ENCODE results near the gene PEX12. TPM values are rescaled to one million over a fixed set of nuclear protein-coding genes. Genes with fewer than 3 reads are reported as not detected.
A peak's percentile ranks its signal among the peaks of the same experiment; 100 is the strongest.

PEX12 gene
- polyA plus RNA-seq, 2 of the 4 experiments (the other 2 are of a cell fraction): 4.7 to 11.2 TPM

GRCh38 chr17:35548208-35548810 lies 30.1 kb downstream of the PEX12 start:
- no peak for DNase-seq (ENCODE audit: low read depth in 1 of 2, low spot score in 1 of 2)
- Histone ChIP-seq H3K27ac (no peak overlapping the region), H3K4me3 (no peak overlapping the region), H3K4me1 (no peaks in the 10 kb centered on the region), H3K4me2 (no peak overlapping the region), H3K9me3 (no peaks in the 10 kb centered on the region)
- CTCF ChIA-PET: interaction anchor here (0.6 to 7.1 kb wide), 5 partner anchors 10 to 216 kb away, joined by 3 to 37 read pairs (median 3); partner anchors contain the start of gene SLFN12L
- POLR2A ChIA-PET: no interaction called here
- TF ChIP-seq MYC (IDR thresholded peaks at IDR 0.05; ENCODE audit: borderline replicate concordance, low read length): no peak
- no peak for TF ChIP-seq CHD4 (IDR thresholded peaks at IDR 0.05; ENCODE audit: borderline replicate concordance)
- TF ChIP-seq, protein P1, sequence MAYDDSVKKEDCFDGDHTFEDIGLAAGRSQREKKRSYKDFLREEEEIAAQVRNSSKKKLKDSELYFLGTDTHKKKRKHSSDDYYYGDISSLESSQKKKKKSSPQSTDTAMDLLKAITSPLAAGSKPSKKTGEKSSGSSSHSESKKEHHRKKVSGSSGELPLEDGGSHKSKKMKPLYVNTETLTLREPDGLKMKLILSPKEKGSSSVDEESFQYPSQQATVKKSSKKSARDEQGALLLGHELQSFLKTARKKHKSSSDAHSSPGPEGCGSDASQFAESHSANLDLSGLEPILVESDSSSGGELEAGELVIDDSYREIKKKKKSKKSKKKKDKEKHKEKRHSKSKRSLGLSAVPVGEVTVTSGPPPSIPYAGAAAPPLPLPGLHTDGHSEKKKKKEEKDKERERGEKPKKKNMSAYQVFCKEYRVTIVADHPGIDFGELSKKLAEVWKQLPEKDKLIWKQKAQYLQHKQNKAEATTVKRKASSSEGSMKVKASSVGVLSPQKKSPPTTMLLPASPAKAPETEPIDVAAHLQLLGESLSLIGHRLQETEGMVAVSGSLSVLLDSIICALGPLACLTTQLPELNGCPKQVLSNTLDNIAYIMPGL (CRISPR knock-in tag; IDR thresholded peaks at IDR 0.05; ENCODE audit: borderline replicate concordance): no peak
- peak; percentile 14 to 32; a peak in 1 of 6 replicates for ATAC-seq
- WGBS (ENCODE audit: missing lambda C conversion rate): 26% methylated on average over 8 of the region's 8 CpGs
- no peak for FAIRE-seq

- no peak overlapping the region for H3K4me2 ChIP-seq
- CTCF ChIA-PET: interaction anchor here (1.2 to 7.1 kb wide), 3 partner anchors 13 to 234 kb away, joined by 3 to 37 read pairs (median 6); no protein-coding TSS in a partner anchor
- WGBS (ENCODE audit: missing lambda C conversion rate): 9% methylated on average over 1 of the region's 1 CpG
- H3K4me3 ChIP-seq: no peak overlapping the region
- no peaks in the 10 kb centered on the region for H3K4me1 ChIP-seq
- TF ChIP-seq PHF8 (IDR thresholded peaks at IDR 0.05; ENCODE audit: borderline replicate concordance, low read depth) (no peak), MAFK (IDR thresholded peaks at IDR 0.05; ENCODE audit: partially characterized antibody) (no peak), POLR2A (IDR thresholded peaks at IDR 0.05; ENCODE audit: low read length) (no peak), HOXB13 (CRISPR knock-in tag; IDR thresholded peaks at IDR 0.05; ENCODE audit: low read depth) (no peak), FOXS1 (CRISPR knock-in tag; IDR thresholded peaks at IDR 0.05) (no peak), MYC (IDR thresholded peaks at IDR 0.05; ENCODE audit: borderline replicate concordance, low read length) (no peak), FOSL2 (IDR thresholded peaks at IDR 0.05) (no peak), FOSL2 (CRISPR knock-in tag; IDR thresholded peaks at IDR 0.05) (no peak), HOXB5 (CRISPR knock-in tag; IDR thresholded peaks at IDR 0.05) (no peak), BHLHE40 (IDR thresholded peaks at IDR 0.05; ENCODE audit: low read depth, low read length) (no peak), RARB (CRISPR knock-in tag; IDR thresholded peaks at IDR 0.05) (no peak)
- TF ChIP-seq, protein P1 (CRISPR knock-in tag; IDR thresholded peaks at IDR 0.05; ENCODE audit: borderline replicate concordance): no peak
- TF ChIP-seq, protein P2, sequence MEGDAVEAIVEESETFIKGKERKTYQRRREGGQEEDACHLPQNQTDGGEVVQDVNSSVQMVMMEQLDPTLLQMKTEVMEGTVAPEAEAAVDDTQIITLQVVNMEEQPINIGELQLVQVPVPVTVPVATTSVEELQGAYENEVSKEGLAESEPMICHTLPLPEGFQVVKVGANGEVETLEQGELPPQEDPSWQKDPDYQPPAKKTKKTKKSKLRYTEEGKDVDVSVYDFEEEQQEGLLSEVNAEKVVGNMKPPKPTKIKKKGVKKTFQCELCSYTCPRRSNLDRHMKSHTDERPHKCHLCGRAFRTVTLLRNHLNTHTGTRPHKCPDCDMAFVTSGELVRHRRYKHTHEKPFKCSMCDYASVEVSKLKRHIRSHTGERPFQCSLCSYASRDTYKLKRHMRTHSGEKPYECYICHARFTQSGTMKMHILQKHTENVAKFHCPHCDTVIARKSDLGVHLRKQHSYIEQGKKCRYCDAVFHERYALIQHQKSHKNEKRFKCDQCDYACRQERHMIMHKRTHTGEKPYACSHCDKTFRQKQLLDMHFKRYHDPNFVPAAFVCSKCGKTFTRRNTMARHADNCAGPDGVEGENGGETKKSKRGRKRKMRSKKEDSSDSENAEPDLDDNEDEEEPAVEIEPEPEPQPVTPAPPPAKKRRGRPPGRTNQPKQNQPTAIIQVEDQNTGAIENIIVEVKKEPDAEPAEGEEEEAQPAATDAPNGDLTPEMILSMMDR (IDR thresholded peaks at IDR 0.05): no peak
- TF ChIP-seq, protein P3, sequence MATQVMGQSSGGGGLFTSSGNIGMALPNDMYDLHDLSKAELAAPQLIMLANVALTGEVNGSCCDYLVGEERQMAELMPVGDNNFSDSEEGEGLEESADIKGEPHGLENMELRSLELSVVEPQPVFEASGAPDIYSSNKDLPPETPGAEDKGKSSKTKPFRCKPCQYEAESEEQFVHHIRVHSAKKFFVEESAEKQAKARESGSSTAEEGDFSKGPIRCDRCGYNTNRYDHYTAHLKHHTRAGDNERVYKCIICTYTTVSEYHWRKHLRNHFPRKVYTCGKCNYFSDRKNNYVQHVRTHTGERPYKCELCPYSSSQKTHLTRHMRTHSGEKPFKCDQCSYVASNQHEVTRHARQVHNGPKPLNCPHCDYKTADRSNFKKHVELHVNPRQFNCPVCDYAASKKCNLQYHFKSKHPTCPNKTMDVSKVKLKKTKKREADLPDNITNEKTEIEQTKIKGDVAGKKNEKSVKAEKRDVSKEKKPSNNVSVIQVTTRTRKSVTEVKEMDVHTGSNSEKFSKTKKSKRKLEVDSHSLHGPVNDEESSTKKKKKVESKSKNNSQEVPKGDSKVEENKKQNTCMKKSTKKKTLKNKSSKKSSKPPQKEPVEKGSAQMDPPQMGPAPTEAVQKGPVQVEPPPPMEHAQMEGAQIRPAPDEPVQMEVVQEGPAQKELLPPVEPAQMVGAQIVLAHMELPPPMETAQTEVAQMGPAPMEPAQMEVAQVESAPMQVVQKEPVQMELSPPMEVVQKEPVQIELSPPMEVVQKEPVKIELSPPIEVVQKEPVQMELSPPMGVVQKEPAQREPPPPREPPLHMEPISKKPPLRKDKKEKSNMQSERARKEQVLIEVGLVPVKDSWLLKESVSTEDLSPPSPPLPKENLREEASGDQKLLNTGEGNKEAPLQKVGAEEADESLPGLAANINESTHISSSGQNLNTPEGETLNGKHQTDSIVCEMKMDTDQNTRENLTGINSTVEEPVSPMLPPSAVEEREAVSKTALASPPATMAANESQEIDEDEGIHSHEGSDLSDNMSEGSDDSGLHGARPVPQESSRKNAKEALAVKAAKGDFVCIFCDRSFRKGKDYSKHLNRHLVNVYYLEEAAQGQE (IDR thresholded peaks at IDR 0.05): no peak
- POLR2A ChIA-PET: no interaction called here
- H3K9me3 ChIP-seq: no peaks in the 10 kb centered on the region
- no peak overlapping the region for H3K27ac ChIP-seq
- FAIRE-seq: no peak
- ATAC-seq: no peak
- no peak for DNase-seq (ENCODE audit: low read depth in 1 of 2, low spot score in 1 of 2)
Observed at GRCh38 chr17:35546487-35546886, 31.9 kb downstream of the PEX12 start.
